GM18867 (cell line): ENCODE results near the gene CAMKMT.
"Not testable (repeated sequence)": the region's sequence is repeated elsewhere in the genome, so short reads cannot be mapped to it uniquely, and the experiment has no call there.

ENCODE experiments used
- ATAC-seq: cut with Tn5 transposase; IDR thresholded peaks from one replicate; pipeline ENCODE4 v1.9.1; 2021; ENCODE audit warnings: mild to moderate bottlenecking, moderate library complexity; ENCODE audit not compliant: unreplicated experiment

The CAMKMT gene

GRCh38 chr2:44580875-44581515 lies 219.2 kb downstream of the CAMKMT start:
- no peak for ATAC-seq

GRCh38 chr2:44582363-44583008 lies 220.7 kb downstream of the CAMKMT start:
- no peak for ATAC-seq

- not testable (repeated sequence) for ATAC-seq
Measured at GRCh38 chr2:44595615-44596014, 233.9 kb downstream of the CAMKMT start.

DNA sequence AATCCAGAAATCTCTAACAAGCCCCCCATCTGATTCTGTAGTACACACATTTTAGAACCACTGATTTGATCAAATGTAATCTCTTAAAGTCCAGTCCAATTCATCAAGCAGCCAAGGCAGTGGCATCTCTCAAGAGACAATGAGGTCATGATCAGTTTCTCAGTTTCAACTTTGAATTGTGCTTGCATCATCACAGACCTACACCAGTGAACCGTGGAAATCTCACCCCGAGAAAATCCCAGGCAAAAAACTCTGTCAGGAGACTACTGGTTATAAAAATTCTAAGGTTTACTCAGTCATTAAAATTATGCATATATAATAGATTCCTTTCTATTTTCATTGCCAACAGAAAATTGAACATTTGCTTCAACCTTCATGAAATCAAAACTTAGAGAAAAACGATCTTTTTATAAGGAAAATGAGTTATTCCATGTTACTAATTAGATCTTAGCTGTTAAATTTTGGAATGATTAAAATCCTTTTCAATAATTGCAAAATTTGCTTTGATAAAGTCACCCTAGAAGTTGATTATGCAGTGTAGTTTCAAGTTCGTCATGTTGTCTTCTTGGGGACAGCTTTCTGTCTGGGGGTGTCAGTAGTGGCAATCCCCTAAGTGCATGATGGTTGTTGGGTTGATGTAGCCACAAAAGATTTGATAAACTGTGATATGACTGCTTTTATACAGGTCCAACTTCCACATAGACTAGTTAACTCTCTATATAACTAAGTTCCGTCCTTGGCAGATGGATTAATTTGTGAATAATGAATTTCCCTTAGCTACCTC lies 235.0 kb downstream of the CAMKMT start:
- peak; percentile 76 for ATAC-seq

DNA sequence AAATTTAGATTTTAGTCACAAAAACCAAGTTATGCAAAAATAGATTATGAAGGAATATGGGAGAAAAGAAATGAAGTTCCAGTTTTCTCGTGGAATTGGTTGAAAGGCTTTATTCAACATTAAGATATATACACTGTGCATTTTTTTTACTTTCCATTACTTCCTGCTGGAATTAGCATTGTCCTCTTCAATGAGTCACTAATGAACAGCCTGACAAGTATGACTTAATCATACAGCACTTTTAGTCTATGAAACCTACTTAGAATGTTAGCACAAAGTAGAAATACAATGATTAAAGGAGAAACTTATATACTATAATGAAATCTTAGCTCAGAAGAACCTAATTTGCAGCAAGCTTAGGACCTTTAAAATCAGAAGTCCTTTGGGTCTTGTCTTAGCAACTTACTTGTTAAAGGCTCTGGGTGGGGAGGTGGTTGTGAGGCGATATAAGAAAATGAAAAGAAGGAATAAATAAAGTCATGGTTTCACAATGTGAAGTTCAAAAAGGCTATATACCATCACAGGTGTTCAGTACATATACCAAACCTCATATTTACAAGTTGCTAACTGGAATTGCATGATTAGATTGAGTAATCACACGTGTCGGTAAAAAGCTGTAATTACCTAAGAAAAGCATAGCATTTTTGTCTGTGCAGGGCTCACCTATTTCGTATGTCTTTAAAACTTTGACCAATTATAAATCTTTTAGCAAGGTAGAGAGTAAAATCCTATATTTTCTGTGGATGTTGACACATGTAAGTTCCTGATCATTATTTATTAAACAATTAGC lies 236.8 kb downstream of the CAMKMT start:
- no peak for ATAC-seq

- peak; percentile 66 for ATAC-seq
Measured at GRCh38 chr2:44599130-44599529, 237.4 kb downstream of the CAMKMT start.

GRCh38 chr2:44602446-44602845 lies 240.7 kb downstream of the CAMKMT start:
- no peak for ATAC-seq

- no peak for ATAC-seq
Measured at GRCh38 chr2:44605511-44605910, 243.8 kb downstream of the CAMKMT start.

- ATAC-seq = no peak
Measured at GRCh38 chr2:44612276-44612675, 250.5 kb downstream of the CAMKMT start.

GRCh38 chr2:44614940-44615339 lies 253.2 kb downstream of the CAMKMT start:
- ATAC-seq = no peak

- no peak for ATAC-seq
Measured at GRCh38 chr2:44615950-44616518, 254.3 kb downstream of the CAMKMT start.

DNA sequence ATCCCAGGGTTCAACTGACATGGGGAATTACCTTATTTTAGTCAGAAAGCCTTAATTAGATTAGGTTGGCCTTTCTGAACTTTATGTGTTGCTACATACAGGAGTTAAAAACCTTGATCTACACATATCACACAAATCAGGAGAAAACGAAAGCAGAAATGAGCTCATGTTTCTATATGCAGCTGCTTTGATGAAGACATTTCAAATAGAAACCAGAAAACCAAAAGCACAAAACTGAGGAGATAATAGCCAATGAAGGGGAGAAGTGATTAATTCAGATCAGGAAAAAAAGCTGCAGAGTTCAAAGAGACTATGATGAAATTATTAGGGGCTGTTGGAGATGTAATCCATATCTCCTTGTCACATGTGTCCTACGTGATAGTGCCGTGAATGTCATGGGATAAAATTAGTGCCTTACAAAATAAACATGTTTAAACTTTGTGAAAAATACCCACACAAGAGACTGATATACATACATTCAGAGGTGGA lies 255.0 kb downstream of the CAMKMT start:
- peak; percentile 84 for ATAC-seq

GRCh38 chr2:44618251-44619023 lies 256.7 kb downstream of the CAMKMT start:
- no peak for ATAC-seq

- ATAC-seq = no peak
Measured at GRCh38 chr2:44620189-44620990, 258.6 kb downstream of the CAMKMT start.

DNA sequence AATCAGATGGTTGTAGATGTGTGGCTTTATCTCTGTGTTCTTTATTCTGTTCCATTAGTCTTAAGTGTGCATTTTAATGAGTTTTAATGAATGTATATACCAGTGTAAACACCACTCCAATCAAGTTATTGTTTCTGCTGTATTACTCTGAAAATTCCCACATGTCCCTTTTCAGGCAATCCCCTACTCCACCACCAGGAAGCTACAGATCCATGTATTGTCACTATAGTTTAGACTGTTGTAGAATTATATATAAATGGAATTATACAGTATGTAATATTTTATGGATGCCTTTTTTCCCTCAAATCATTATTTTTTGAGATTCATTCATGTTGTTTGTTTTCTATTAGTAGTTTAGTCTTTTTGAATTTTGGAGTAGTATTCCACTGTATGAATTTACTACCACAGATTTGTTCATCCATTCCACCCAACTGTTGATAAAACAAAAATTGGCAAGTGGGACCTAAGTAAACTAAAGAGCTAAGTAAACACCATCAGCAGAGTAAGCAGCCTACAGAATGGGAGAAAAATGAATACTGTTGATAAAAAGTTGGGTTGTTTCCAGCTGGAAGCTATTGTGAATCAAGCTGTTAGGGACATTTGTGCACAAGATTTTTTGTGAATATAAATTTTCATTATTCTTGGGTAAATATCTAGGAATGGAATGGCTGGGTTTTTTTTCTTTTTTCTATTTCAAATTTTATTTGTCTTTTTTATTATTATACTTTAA lies 262.0 kb downstream of the CAMKMT start:
- no peak for ATAC-seq

DNA sequence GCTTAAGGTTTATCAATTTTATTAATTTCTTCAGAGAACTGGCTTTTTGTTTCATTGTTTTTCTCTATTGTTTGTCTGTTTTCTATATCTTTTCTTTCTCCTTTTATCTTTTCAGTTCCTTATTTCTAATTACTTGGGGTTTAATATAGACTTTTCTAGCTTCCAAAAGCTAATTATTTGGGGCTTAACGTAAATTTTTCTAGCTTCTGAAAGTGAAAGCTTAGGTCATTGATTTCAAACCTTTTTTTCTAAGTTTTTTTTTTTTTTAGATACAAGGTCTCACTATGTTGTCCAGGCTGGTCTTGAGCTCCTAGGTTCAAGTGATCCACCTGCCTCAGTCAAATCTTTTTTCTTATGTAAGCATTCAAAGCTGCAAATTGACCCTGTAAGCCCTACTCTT lies 266.6 kb downstream of the CAMKMT start:
- ATAC-seq = no peak

DNA sequence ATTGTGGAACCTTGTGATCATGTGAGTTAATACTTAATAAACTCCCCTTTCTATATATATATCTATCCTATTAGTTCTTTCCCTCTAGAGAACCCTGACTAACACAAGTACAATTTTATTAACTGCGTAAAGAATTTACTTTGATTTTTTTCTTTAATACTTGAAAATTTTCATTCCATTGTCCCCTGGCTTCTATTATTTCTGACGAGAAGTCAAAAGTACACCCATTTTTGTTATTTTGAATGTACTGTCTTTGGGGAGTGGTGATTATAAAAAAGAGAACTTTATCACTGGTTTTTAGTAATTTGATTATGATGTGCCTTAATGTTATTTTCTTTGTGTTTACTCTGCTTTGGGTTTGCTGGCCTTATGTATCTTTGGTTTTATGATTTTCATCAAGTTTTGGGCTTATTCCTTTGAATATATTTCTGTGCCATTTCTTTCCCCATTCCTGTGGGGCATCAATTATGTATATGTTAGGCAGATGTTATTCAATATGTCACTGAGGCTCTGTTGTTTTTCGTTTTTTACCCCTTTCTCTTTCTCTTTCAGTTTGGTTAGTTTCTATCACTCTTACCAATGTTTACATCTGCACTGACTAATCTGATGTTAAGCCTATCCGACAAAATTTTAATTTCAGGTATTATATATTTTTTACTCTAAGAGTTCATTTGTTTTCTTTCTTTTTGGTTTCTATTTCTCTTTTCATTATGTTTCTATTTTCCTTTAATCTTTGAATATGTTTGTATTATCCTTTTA lies 271.4 kb downstream of the CAMKMT start:
- no peak for ATAC-seq

DNA sequence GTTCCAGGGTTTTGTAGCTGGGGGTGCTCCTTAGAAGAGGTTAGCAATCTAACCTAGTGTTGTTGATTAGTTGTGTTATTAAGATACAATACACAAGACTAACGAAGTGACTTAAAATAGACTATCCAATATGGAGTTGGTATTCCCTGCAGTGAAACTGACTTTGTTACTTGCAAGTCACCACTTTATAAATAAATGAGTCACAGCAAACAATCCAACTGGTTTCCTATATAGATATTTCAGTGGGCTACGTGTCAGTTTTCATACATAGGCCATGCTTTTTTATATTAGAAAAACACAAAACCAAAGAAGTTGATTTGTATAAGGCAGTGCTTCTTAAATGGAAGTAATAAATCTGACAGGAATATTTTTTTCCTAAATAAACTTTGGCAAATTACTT lies 274.0 kb downstream of the CAMKMT start:
- ATAC-seq = no peak
